K562 (cell line): ENCODE data around the gene ANKRD12. TPM values are rescaled to one million over a fixed set of nuclear protein-coding genes. Genes with fewer than 3 reads are reported as not detected.

Experiments used
- ATAC-seq: fragments of 200-7000 bp; cut with Tn5 transposase; 3 replicates; pipeline ENCODE4 v1.9.1; 2020; ENCODE audit warnings: moderate library complexity
- BruUV-seq: library from RNA; stranded (reverse); fragments of 400-500 nt; replicated peaks from 2 replicates; lab custom pipeline; 2021; lab: Mats Ljungman, UMichigan
- CTCF ChIA-PET: fragments of 300-600 bp; formaldehyde crosslinking; extraction: SDS; loops from one replicate; lab custom pipeline; 2021; ENCODE audit warnings: low intra/inter-chr PET ratio; lab: Yijun Ruan, JAX
- POLR2A ChIA-PET: fragments of 300-600, 350-650 bp; sonication (Branson Sonifier 250); formaldehyde crosslinking; extraction: SDS; loops from one replicate; lab custom pipeline; 2021; ENCODE audit warnings: antibody characterized with exemption, inconsistent platforms; lab: Yijun Ruan, JAX
- DNase-seq, 4 experiments: peaks; one replicate each; pipeline versions ENCODE4 v3.0.0 to v3.0.0-alpha.2; 2011 to 2018; ENCODE audit warnings: low spot score in 3 of 4, mixed read lengths in 3 of 4; ENCODE audit errors: extremely low read depth in 1 of 4
- FAIRE-seq: peaks from 2 replicates; lab custom pipeline; 2011; peaks lifted over from hg19 to GRCh38; lab: Jason Lieb, UNC
- H2AFZ ChIP-seq: 2 replicates; pipeline ENCODE4 v1.6.0; 2011; ENCODE audit warnings: low read depth, low read length, control low read depth, inconsistent platforms
- H3K27ac ChIP-seq: fragments of 200-600 bp; 3 replicates; pipeline ENCODE4 v1.8.0; 2011; ENCODE audit warnings: low read depth, mild to moderate bottlenecking, control low read depth, inconsistent platforms, low read length, moderate library complexity, mixed read lengths; ENCODE audit errors: extremely low read depth
- H3K27me3 ChIP-seq, 2 experiments: fragments of 300-600 bp in 1 of 2; 2 replicates in 1 of 2; 3 replicates in 1 of 2; pipeline versions ENCODE4 v1.6.0 to v1.8.0; 2011; ENCODE audit warnings: inconsistent platforms in 2 of 2, low read length in 2 of 2, mild to moderate bottlenecking in 1 of 2, mixed read lengths in 1 of 2, moderate library complexity in 1 of 2; ENCODE audit not compliant: control insufficient read depth in 2 of 2, insufficient read depth in 2 of 2
- H3K36me3 ChIP-seq: fragments of 300-600 bp; 3 replicates; pipeline ENCODE4 v1.8.0; 2011; ENCODE audit warnings: mild to moderate bottlenecking, low read length, inconsistent platforms; ENCODE audit not compliant: control insufficient read depth, insufficient read depth
- H3K4me1 ChIP-seq, 2 experiments: fragments of 200-600 bp in 1 of 2; replicated peaks in 1 of 2; 2 replicates in 1 of 2; 3 replicates in 1 of 2; pipeline versions ENCODE4 v1.5.1 to v1.8.0; 2011; ENCODE audit warnings: inconsistent platforms in 2 of 2, low read length in 2 of 2, mild to moderate bottlenecking in 1 of 2, mixed read lengths in 1 of 2, moderate library complexity in 1 of 2; ENCODE audit not compliant: control insufficient read depth in 2 of 2, insufficient read depth in 2 of 2
- H3K4me2 ChIP-seq: 2 replicates; pipeline ENCODE4 v1.6.1; 2011; ENCODE audit warnings: low read length, control low read depth, inconsistent platforms, mixed read lengths; ENCODE audit not compliant: insufficient read depth
- H3K4me3 ChIP-seq: fragments of 200-600 bp; sonication (generic), shearing (Covaris generic); 2 replicates; pipeline ENCODE4 v1.5.1; 2016; ENCODE audit warnings: control low read depth, inconsistent platforms
- H3K79me2 ChIP-seq: fragments of 200-600 bp; 3 replicates; pipeline ENCODE4 v1.8.0; 2011; ENCODE audit warnings: low read length, inconsistent platforms; ENCODE audit not compliant: control insufficient read depth, insufficient read depth
- H3K9ac ChIP-seq, 2 experiments: 2 replicates each; pipeline versions ENCODE4 v1.6.0 to v1.6.1; 2011; ENCODE audit warnings: low read depth in 2 of 2, low read length in 2 of 2, control low read depth in 1 of 2, inconsistent platforms in 1 of 2, mild to moderate bottlenecking in 1 of 2, mixed read lengths in 1 of 2; ENCODE audit not compliant: insufficient read depth in 1 of 2
- H3K9me1 ChIP-seq: one replicate; pipeline ENCODE4 v1.6.0; 2011; ENCODE audit warnings: inconsistent platforms, mild to moderate bottlenecking, low read length, moderate library complexity; ENCODE audit not compliant: control insufficient read depth, insufficient read depth
- H3K9me3 ChIP-seq: replicated peaks from 2 replicates; pipeline ENCODE4 v1.5.1; 2011; ENCODE audit warnings: low read depth, low read length, inconsistent platforms; ENCODE audit not compliant: control insufficient read depth, insufficient read depth
- H4K20me1 ChIP-seq: replicated peaks from 2 replicates; pipeline ENCODE4 v1.6.1; 2011; ENCODE audit warnings: low read length, inconsistent platforms, mixed read lengths; ENCODE audit not compliant: control insufficient read depth, insufficient read depth
- ATF6 ChIP-seq: sonication (generic); formaldehyde crosslinking; IDR thresholded peaks from 2 replicates; pipeline ENCODE4 v1.4.0; 2020; ENCODE audit warnings: mild to moderate bottlenecking, missing genetic modification reagents
- DEAF1 ChIP-seq: fragments of 450-650 bp; formaldehyde crosslinking; IDR thresholded peaks from 2 replicates; pipeline ENCODE4 v1.4.0; 2020; ENCODE audit warnings: mild to moderate bottlenecking, moderate library complexity
- MTA2 ChIP-seq: fragments of 450-650 bp; IDR thresholded peaks from 2 replicates; pipeline ENCODE4 v1.6.1; 2016; ENCODE audit warnings: low read depth
- NR2C1 ChIP-seq, 2 experiments: fragments of 450-650 bp; IDR thresholded peaks; 2 replicates each; pipeline ENCODE4 v1.6.1; 2017; ENCODE audit warnings: mild to moderate bottlenecking in 2 of 2, antibody characterized with exemption in 1 of 2, inconsistent platforms in 1 of 2, missing compliant biosample characterization in 1 of 2, missing genetic modification characterization in 1 of 2
- SMARCC2 ChIP-seq: fragments of 450-650 bp; IDR thresholded peaks from 2 replicates; pipeline ENCODE4 v1.6.1; 2017; ENCODE audit warnings: antibody characterized with exemption, moderate library complexity, mild to moderate bottlenecking, low read depth
- ZEB2 ChIP-seq: fragments of 450-650 bp; IDR thresholded peaks from 2 replicates; pipeline ENCODE4 v1.6.1; 2016
- ZNF146 ChIP-seq: IDR thresholded peaks from one replicate; pipeline ENCODE4 v1.6.1; 2018; ENCODE audit warnings: missing compliant biosample characterization; ENCODE audit not compliant: unreplicated experiment
- ZNF324 ChIP-seq: fragments of 250-450 bp; sonication (Bioruptor Pico); IDR thresholded peaks from 2 replicates; pipeline ENCODE4 v1.4.0; 2020; ENCODE audit warnings: mild to moderate bottlenecking
- ZNF79 ChIP-seq: fragments of 250-450 bp; sonication (Bioruptor Pico); IDR thresholded peaks from 2 replicates; pipeline ENCODE4 v1.4.0; 2020; ENCODE audit warnings: low read depth, mild to moderate bottlenecking, moderate library complexity
- WGBS: fragments of 100-300 bp; shearing (Covaris generic); methylation state at CpG from one replicate; pipeline ENCODE4 v1.1.6; 2016; ENCODE audit warnings: low coverage, mixed read lengths; ENCODE audit not compliant: insufficient coverage; ENCODE audit errors: missing lambda C conversion rate; 5-methylcytosine and 5-hydroxymethylcytosine counted together
- in situ Hi-C: fragments of 300-500 bp; cut with MboI; formaldehyde crosslinking; loops from 4 replicates; pipeline ENCODE4 v1.15.0; 2018; ENCODE audit warnings: inconsistent platforms, mixed read lengths
- intact Hi-C: fragments of 100-400 bp; cut with micrococcal nuclease; formaldehyde crosslinking; loops from 2 replicates; pipeline ENCODE4 v1.14.2; 2022
- polyA plus RNA-seq, 8 experiments: library from polyadenylated mRNA; depleted of rRNA in 4 of 8; stranded (reverse) in 5 of 8; unstranded in 3 of 8; fragments of >200 nt; fragmentation: Nextera tagmentation in 2 of 8; fragmentation: Illumina TruSeq in 1 of 8; extraction: Ambion mirVana in 2 of 8; extraction: Trizol in 1 of 8; gene quantifications; 2 replicates each; pipeline versions ENCODE4 v1.2.1 to v1.2.3, GENCODE V29; 2011 to 2014; ENCODE audit warnings: inconsistent platforms in 1 of 8, missing spikeins in 1 of 8
- total RNA-seq, 7 experiments: library from RNA; depleted of rRNA in 6 of 7; stranded (reverse); fragments of >200 nt in 6 of 7; fragmentation: Illumina TruSeq in 2 of 7; extraction: Trizol in 2 of 7; gene quantifications; 2 replicates each; pipeline versions ENCODE4 v1.2.1 to v1.2.3, GENCODE V29; 2011 to 2021; ENCODE audit warnings: low replicate concordance in 1 of 7
- TF ChIP-seq, protein P1 (sequence below): fragments of 450-650 bp; IDR thresholded peaks from 2 replicates; pipeline ENCODE4 v1.6.1; 2016; ENCODE audit warnings: low read depth

Gene ANKRD12
- total and polyA plus RNA-seq, 9 of the 15 experiments (the other 6 are each of a cell fraction or from before 2014, with no cell fraction given), result 6.6 to 28.2 (median 16.0) TPM

GRCh38 chr18:9172506-9173127, 36.0 kb downstream of the ANKRD12 start:
- DNase-seq (peak in 1 of 4 experiments; percentile 50), FAIRE-seq (peak; percentile 52), ATAC-seq (peak; percentile 81)
- in situ Hi-C loops, result no loop called here
- intact Hi-C loops, result no loop called here
- H3K4me2 ChIP-seq, result peak overlapping the region; percentile 3; the same call in 1 of the 2 replicates
- no peak overlapping the region for H3K9ac ChIP-seq
- H4K20me1 ChIP-seq, result no peaks in the 10 kb centered on the region
- peaks cover 56% of the 10 kb centered on the region for H3K79me2 ChIP-seq
- BruUV-seq, result no TSS peak
- no peaks in the 10 kb centered on the region for H3K9me1 ChIP-seq
- no peaks in the 10 kb centered on the region for H3K27me3 ChIP-seq
- WGBS, result 55% methylated on average over 4 of the region's 4 CpGs
- no peak overlapping the region for H3K4me3 ChIP-seq
- H2AFZ ChIP-seq, result no peak overlapping the region
- H3K9me3 ChIP-seq, result no peaks in the 10 kb centered on the region
- no peaks in the 10 kb centered on the region for H3K36me3 ChIP-seq
- H3K4me1 ChIP-seq, result peaks cover 6 to 9% of the 10 kb centered on the region in 2 experiments; a peak in 3 of 5 replicates
- POLR2A ChIA-PET, result interaction anchor here (0.6 to 0.8 kb wide), 2 partner anchors 16 to 548 kb away, joined by 3 read pairs; no protein-coding TSS in a partner anchor
- CTCF ChIA-PET, result no interaction called here
- peak overlapping the region; percentile 11; the same call in 1 of the 3 replicates for H3K27ac ChIP-seq
- TF ChIP-seq DEAF1 (CRISPR knock-in tag), result no peak
- TF ChIP-seq, protein P1, sequence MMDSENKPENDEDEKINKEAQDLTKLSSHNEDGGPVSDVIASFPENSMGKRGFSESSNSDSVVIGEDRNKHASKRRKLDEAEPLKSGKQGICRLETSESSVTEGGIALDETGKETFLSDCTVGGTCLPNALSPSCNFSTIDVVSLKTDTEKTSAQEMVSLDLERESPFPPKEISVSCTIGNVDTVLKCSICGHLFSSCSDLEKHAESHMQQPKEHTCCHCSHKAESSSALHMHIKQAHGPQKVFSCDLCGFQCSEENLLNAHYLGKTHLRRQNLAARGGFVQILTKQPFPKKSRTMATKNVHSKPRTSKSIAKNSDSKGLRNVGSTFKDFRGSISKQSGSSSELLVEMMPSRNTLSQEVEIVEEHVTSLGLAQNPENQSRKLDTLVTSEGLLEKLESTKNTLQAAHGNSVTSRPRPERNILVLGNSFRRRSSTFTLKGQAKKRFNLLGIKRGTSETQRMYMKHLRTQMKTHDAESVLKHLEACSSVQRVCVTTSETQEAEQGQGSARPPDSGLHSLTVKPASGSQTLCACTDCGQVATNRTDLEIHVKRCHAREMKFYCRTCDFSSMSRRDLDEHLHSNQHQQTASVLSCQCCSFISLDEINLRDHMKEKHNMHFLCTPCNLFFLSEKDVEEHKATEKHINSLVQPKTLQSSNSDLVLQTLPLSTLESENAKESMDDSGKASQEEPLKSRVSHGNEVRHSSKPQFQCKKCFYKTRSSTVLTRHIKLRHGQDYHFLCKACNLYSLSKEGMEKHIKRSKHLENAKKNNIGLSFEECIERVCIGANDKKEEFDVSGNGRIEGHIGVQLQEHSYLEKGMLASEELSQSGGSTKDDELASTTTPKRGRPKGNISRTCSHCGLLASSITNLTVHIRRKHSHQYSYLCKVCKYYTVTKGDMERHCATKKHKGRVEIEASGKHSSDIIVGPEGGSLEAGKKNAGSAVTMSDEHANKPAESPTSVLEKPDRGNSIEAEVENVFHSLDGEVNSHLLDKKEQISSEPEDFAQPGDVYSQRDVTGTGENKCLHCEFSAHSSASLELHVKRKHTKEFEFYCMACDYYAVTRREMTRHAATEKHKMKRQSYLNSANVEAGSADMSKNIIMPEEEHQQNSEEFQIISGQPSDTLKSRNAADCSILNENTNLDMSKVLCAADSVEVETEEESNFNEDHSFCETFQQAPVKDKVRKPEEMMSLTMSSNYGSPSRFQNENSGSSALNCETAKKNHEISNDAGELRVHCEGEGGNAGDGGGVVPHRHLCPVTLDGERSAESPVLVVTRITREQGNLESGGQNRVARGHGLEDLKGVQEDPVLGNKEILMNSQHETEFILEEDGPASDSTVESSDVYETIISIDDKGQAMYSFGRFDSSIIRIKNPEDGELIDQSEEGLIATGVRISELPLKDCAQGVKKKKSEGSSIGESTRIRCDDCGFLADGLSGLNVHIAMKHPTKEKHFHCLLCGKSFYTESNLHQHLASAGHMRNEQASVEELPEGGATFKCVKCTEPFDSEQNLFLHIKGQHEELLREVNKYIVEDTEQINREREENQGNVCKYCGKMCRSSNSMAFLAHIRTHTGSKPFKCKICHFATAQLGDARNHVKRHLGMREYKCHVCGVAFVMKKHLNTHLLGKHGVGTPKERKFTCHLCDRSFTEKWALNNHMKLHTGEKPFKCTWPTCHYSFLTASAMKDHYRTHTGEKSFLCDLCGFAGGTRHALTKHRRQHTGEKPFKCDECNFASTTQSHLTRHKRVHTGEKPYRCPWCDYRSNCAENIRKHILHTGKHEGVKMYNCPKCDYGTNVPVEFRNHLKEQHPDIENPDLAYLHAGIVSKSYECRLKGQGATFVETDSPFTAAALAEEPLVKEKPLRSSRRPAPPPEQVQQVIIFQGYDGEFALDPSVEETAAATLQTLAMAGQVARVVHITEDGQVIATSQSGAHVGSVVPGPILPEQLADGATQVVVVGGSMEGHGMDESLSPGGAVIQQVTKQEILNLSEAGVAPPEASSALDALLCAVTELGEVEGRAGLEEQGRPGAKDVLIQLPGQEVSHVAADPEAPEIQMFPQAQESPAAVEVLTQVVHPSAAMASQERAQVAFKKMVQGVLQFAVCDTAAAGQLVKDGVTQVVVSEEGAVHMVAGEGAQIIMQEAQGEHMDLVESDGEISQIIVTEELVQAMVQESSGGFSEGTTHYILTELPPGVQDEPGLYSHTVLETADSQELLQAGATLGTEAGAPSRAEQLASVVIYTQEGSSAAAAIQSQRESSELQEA, result no peak
- no peak for TF ChIP-seq ATF6 (CRISPR knock-in tag)
- peak; percentile 75; the same call in 1 of the 2 replicates for TF ChIP-seq ZEB2
- TF ChIP-seq ZNF324, result no peak
- no peak for TF ChIP-seq MTA2
- TF ChIP-seq SMARCC2, result peak; percentile 43; the same call in 1 of the 2 replicates
- TF ChIP-seq ZNF146 (CRISPR knock-in tag), result no peak
- TF ChIP-seq ZNF79 (CRISPR knock-in tag), result no peak
- no peak for TF ChIP-seq NR2C1 (IDR thresholded peaks at IDR 0.05)
- 0 out of 2 replicates have a peak, but pooled peaks have one; percentile 14 for TF ChIP-seq NR2C1 (tag; IDR thresholded peaks at IDR 0.05)
